GM23338 (cell line): Measurements from ENCODE around the gene SYNRG. TPM values are rescaled to one million over a fixed set of nuclear protein-coding genes. Genes with fewer than 3 reads are reported as not detected.

Source experiments
- ATAC-seq: fragments of 200-7000 bp; cut with Tn5 transposase; 3 replicates; pipeline ENCODE4 v1.9.1; 2020
- DNase-seq: peaks from one replicate; pipeline ENCODE4 v3.0.0-alpha.2; 2015; ENCODE audit warnings: low spot score
- H2AFZ ChIP-seq: fragments of 200-600 bp; sonication (generic); 2 replicates; pipeline ENCODE4 v1.8.0; 2016; ENCODE audit warnings: antibody characterized with exemption, mild to moderate bottlenecking, moderate library complexity
- H3F3A ChIP-seq: fragments of 200-600 bp; sonication (generic); replicated peaks from 2 replicates; pipeline ENCODE4 v1.8.0; 2017; ENCODE audit warnings: antibody characterized with exemption, mixed run types, low read depth
- H3K27ac ChIP-seq: fragments of 200-600 bp; sonication (generic); 2 replicates; pipeline ENCODE4 v1.6.1; 2016; ENCODE audit warnings: low read depth
- H3K27me3 ChIP-seq: fragments of 200-600 bp; sonication (generic); 2 replicates; pipeline ENCODE4 v1.8.0; 2016; ENCODE audit warnings: mild to moderate bottlenecking, mixed run types, moderate library complexity; ENCODE audit not compliant: insufficient read depth
- H3K36me3 ChIP-seq: fragments of 200-600 bp; sonication (generic); 2 replicates; pipeline ENCODE4 v1.8.0; 2016; ENCODE audit warnings: mild to moderate bottlenecking; ENCODE audit not compliant: insufficient read depth
- H3K4me1 ChIP-seq: fragments of 200-600 bp; sonication (generic); 2 replicates; pipeline ENCODE4 v1.8.0; 2016; ENCODE audit warnings: mild to moderate bottlenecking, moderate library complexity; ENCODE audit not compliant: insufficient read depth
- H3K4me2 ChIP-seq: fragments of 200-600 bp; sonication (generic); 2 replicates; pipeline ENCODE4 v1.7.1; 2017; ENCODE audit warnings: mixed run types
- H3K4me3 ChIP-seq: fragments of 200-600 bp; sonication (generic); 2 replicates; pipeline ENCODE4 v1.6.1; 2016; ENCODE audit warnings: mixed run types
- H3K79me2 ChIP-seq: fragments of 200-600 bp; sonication (generic); replicated peaks from 2 replicates; pipeline ENCODE4 v1.8.0; 2017; ENCODE audit warnings: mild to moderate bottlenecking; ENCODE audit not compliant: insufficient read depth
- H3K9me2 ChIP-seq: fragments of 200-600 bp; sonication (generic); 2 replicates; pipeline ENCODE4 v1.8.0; 2017; ENCODE audit not compliant: insufficient read depth
- H4K20me1 ChIP-seq: fragments of 200-600 bp; sonication (generic); replicated peaks from 2 replicates; pipeline ENCODE4 v1.8.0; 2017; ENCODE audit warnings: mild to moderate bottlenecking; ENCODE audit not compliant: insufficient read depth
- H3K27ac Mint-ChIP-seq: 2 replicates; pipeline ENCODE4 v1.8.0; 2020; ENCODE audit warnings: inconsistent platforms, mild to moderate bottlenecking, moderate library complexity, mixed read lengths
- H3K27me3 Mint-ChIP-seq: 3 replicates; pipeline ENCODE4 v1.8.0; 2022; ENCODE audit warnings: low read depth, mild to moderate bottlenecking, moderate library complexity, mixed read lengths, inconsistent platforms; ENCODE audit not compliant: insufficient read depth, poor library complexity
- H3K36me3 Mint-ChIP-seq: 3 replicates; pipeline ENCODE4 v1.8.0; 2021; ENCODE audit warnings: low read depth, mild to moderate bottlenecking, inconsistent platforms, moderate library complexity, mixed read lengths
- H3K4me1 Mint-ChIP-seq: 3 replicates; pipeline ENCODE4 v1.8.0; 2020; ENCODE audit warnings: mild to moderate bottlenecking, inconsistent platforms, mixed read lengths
- H3K4me3 Mint-ChIP-seq: 3 replicates; pipeline ENCODE4 v1.8.0; 2021; ENCODE audit warnings: moderate library complexity, mild to moderate bottlenecking, inconsistent platforms, mixed read lengths
- H3K9me3 Mint-ChIP-seq: 3 replicates; pipeline ENCODE4 v1.8.0; 2020; ENCODE audit warnings: moderate library complexity, mild to moderate bottlenecking, inconsistent platforms, mixed read lengths
- CREB1 ChIP-seq: fragments of 250-450 bp; sonication (Bioruptor Pico); IDR thresholded peaks from 2 replicates; pipeline ENCODE4 v1.5.0; 2020; ENCODE audit warnings: low read depth, mild to moderate bottlenecking, moderate library complexity
- EZH2 ChIP-seq: fragments of 200-600 bp; sonication (generic); IDR thresholded peaks from one replicate; pipeline ENCODE4 v1.8.0; 2017; ENCODE audit warnings: antibody characterized with exemption, mild to moderate bottlenecking, low read depth; ENCODE audit not compliant: unreplicated experiment
- EZH2phosphoT487 ChIP-seq: fragments of 200-600 bp; sonication (generic); IDR thresholded peaks from one replicate; pipeline ENCODE4 v1.8.1; 2018; ENCODE audit warnings: antibody characterized with exemption; ENCODE audit not compliant: unreplicated experiment
- JUNB ChIP-seq: IDR thresholded peaks from one replicate; pipeline ENCODE4 v1.6.1; 2016; ENCODE audit warnings: antibody characterized with exemption; ENCODE audit not compliant: unreplicated experiment
- NANOG ChIP-seq: IDR thresholded peaks from 2 replicates; pipeline ENCODE4 v1.6.1; 2016; ENCODE audit warnings: antibody characterized with exemption, borderline replicate concordance
- POLR2AphosphoS5 ChIP-seq: IDR thresholded peaks from 2 replicates; pipeline ENCODE4 v1.6.1; 2016; ENCODE audit warnings: antibody characterized with exemption, low read depth
- STAT1 ChIP-seq: IDR thresholded peaks from one replicate; pipeline ENCODE4 v1.6.1; 2016; ENCODE audit warnings: antibody characterized with exemption; ENCODE audit not compliant: unreplicated experiment
- ZNF114 ChIP-seq: fragments of 250-450 bp; sonication (Bioruptor Pico); IDR thresholded peaks from 2 replicates; pipeline ENCODE4 v1.5.0; 2020; ENCODE audit warnings: mild to moderate bottlenecking, moderate library complexity
- ZNF331 ChIP-seq: fragments of 250-450 bp; sonication (Bioruptor Pico); IDR thresholded peaks from 2 replicates; pipeline ENCODE4 v1.5.0; 2020; ENCODE audit warnings: low read depth, mild to moderate bottlenecking, moderate library complexity
- polyA plus RNA-seq: library from polyadenylated mRNA; unstranded; fragments of >200 nt; fragmentation: Nextera tagmentation; extraction: Ambion mirVana; gene quantifications from 2 replicates; pipeline ENCODE4 v1.2.1, GENCODE V29; 2016
- total RNA-seq: library from RNA; depleted of rRNA; stranded (reverse); fragments of >200 nt; shearing (Covaris generic); gene quantifications from 2 replicates; pipeline ENCODE4 v1.2.3, GENCODE V29; 2014
- TF ChIP-seq, protein P1 (sequence below), 2 experiments: fragments of 200-600 bp in 1 of 2; sonication (generic) in 1 of 2; conservative IDR thresholded peaks; 2 replicates each; pipeline versions ENCODE4 v1.5.1 to v1.6.1; 2016 to 2017; ENCODE audit warnings: antibody characterized with exemption in 2 of 2, low read depth in 2 of 2, mild to moderate bottlenecking in 2 of 2, moderate library complexity in 1 of 2
- TF ChIP-seq, protein P2 (sequence below): fragments of 250-450 bp; sonication (Bioruptor Pico); IDR thresholded peaks from 2 replicates; pipeline ENCODE4 v1.5.0; 2020; ENCODE audit warnings: mild to moderate bottlenecking, moderate library complexity
- TF ChIP-seq, protein P3 (sequence below): IDR thresholded peaks from 2 replicates; pipeline ENCODE4 v1.6.1; 2016; ENCODE audit warnings: antibody characterized with exemption
- TF ChIP-seq, protein P4 (sequence below): IDR thresholded peaks from one replicate; pipeline ENCODE4 v1.6.1; 2018; ENCODE audit warnings: antibody characterized with exemption; ENCODE audit not compliant: unreplicated experiment

SYNRG gene
- total and polyA plus RNA-seq, 2 experiments from 2014 or later, result 18.6 to 22.6 TPM

DNA sequence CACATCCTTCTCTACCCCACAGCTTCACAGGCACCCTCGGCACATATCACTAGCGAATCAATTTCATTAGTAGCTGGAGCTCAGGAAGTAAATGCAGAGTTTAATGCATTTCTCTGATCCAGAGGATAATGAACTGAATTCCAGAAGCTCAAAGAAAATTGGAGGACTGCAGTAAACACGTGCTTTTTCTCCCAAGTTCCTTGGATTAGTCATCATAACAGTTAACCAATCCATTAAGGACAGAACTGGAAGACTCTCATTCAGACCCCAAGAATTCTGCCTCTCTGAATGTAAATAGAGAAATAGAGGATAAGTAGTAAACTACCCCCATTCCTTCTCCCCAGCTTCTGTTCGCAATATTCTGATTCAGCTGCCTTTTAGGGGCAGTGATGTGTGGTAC, 78.8 kb downstream of the SYNRG start:
- H3K4me1 ChIP-seq, result no peaks in the 10 kb centered on the region
- H3K4me3 ChIP-seq, result no peak overlapping the region
- no peak overlapping the region for H3K4me2 ChIP-seq
- H3K4me1 Mint-ChIP-seq, result no peaks in the 10 kb centered on the region
- H3K27ac ChIP-seq, result no peak overlapping the region
- ATAC-seq (no peak), DNase-seq (no peak)
- H2AFZ ChIP-seq, result no peak overlapping the region
- peaks cover 5% of the 10 kb centered on the region; the same call in 1 of the 2 replicates for H3K36me3 ChIP-seq
- no peak overlapping the region for H3K4me3 Mint-ChIP-seq
- H3K9me2 ChIP-seq, result no peaks in the 10 kb centered on the region
- no peaks in the 10 kb centered on the region for H3K27me3 ChIP-seq
- no peaks in the 10 kb centered on the region for H4K20me1 ChIP-seq
- no peaks in the 10 kb centered on the region; the same call in 1 of the 2 replicates for H3F3A ChIP-seq
- no peak for TF ChIP-seq EZH2phosphoT487
- no peak for TF ChIP-seq ZNF331 (CRISPR knock-in tag)
- TF ChIP-seq, protein P1, sequence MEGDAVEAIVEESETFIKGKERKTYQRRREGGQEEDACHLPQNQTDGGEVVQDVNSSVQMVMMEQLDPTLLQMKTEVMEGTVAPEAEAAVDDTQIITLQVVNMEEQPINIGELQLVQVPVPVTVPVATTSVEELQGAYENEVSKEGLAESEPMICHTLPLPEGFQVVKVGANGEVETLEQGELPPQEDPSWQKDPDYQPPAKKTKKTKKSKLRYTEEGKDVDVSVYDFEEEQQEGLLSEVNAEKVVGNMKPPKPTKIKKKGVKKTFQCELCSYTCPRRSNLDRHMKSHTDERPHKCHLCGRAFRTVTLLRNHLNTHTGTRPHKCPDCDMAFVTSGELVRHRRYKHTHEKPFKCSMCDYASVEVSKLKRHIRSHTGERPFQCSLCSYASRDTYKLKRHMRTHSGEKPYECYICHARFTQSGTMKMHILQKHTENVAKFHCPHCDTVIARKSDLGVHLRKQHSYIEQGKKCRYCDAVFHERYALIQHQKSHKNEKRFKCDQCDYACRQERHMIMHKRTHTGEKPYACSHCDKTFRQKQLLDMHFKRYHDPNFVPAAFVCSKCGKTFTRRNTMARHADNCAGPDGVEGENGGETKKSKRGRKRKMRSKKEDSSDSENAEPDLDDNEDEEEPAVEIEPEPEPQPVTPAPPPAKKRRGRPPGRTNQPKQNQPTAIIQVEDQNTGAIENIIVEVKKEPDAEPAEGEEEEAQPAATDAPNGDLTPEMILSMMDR (conservative IDR thresholded peaks at IDR 0.05; ENCODE audit: low read depth in 2 of 2), result no peak
- TF ChIP-seq NANOG, result no peak
- TF ChIP-seq, protein P2, sequence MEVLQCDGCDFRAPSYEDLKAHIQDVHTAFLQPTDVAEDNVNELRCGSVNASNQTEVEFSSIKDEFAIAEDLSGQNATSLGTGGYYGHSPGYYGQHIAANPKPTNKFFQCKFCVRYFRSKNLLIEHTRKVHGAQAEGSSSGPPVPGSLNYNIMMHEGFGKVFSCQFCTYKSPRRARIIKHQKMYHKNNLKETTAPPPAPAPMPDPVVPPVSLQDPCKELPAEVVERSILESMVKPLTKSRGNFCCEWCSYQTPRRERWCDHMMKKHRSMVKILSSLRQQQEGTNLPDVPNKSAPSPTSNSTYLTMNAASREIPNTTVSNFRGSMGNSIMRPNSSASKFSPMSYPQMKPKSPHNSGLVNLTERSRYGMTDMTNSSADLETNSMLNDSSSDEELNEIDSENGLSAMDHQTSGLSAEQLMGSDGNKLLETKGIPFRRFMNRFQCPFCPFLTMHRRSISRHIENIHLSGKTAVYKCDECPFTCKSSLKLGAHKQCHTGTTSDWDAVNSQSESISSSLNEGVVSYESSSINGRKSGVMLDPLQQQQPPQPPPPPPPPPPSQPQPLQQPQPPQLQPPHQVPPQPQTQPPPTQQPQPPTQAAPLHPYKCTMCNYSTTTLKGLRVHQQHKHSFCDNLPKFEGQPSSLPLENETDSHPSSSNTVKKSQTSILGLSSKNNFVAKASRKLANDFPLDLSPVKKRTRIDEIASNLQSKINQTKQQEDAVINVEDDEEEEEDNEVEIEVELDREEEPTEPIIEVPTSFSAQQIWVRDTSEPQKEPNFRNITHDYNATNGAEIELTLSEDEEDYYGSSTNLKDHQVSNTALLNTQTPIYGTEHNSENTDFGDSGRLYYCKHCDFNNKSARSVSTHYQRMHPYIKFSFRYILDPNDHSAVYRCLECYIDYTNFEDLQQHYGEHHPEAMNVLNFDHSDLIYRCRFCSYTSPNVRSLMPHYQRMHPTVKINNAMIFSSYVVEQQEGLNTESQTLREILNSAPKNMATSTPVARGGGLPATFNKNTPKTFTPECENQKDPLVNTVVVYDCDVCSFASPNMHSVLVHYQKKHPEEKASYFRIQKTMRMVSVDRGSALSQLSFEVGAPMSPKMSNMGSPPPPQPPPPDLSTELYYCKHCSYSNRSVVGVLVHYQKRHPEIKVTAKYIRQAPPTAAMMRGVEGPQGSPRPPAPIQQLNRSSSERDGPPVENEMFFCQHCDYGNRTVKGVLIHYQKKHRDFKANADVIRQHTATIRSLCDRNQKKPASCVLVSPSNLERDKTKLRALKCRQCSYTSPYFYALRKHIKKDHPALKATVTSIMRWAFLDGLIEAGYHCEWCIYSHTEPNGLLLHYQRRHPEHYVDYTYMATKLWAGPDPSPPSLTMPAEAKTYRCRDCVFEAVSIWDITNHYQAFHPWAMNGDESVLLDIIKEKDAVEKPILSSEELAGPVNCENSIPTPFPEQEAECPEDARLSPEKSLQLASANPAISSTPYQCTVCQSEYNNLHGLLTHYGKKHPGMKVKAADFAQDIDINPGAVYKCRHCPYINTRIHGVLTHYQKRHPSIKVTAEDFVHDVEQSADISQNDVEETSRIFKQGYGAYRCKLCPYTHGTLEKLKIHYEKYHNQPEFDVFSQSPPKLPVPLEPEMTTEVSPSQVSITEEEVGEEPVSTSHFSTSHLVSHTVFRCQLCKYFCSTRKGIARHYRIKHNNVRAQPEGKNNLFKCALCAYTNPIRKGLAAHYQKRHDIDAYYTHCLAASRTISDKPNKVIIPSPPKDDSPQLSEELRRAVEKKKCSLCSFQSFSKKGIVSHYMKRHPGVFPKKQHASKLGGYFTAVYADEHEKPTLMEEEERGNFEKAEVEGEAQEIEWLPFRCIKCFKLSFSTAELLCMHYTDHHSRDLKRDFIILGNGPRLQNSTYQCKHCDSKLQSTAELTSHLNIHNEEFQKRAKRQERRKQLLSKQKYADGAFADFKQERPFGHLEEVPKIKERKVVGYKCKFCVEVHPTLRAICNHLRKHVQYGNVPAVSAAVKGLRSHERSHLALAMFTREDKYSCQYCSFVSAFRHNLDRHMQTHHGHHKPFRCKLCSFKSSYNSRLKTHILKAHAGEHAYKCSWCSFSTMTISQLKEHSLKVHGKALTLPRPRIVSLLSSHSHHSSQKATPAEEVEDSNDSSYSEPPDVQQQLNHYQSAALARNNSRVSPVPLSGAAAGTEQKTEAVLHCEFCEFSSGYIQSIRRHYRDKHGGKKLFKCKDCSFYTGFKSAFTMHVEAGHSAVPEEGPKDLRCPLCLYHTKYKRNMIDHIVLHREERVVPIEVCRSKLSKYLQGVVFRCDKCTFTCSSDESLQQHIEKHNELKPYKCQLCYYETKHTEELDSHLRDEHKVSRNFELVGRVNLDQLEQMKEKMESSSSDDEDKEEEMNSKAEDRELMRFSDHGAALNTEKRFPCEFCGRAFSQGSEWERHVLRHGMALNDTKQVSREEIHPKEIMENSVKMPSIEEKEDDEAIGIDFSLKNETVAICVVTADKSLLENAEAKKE (CRISPR knock-in tag), result no peak
- TF ChIP-seq, protein P3, sequence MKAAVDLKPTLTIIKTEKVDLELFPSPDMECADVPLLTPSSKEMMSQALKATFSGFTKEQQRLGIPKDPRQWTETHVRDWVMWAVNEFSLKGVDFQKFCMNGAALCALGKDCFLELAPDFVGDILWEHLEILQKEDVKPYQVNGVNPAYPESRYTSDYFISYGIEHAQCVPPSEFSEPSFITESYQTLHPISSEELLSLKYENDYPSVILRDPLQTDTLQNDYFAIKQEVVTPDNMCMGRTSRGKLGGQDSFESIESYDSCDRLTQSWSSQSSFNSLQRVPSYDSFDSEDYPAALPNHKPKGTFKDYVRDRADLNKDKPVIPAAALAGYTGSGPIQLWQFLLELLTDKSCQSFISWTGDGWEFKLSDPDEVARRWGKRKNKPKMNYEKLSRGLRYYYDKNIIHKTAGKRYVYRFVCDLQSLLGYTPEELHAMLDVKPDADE, result no peak
- no peak for TF ChIP-seq EZH2
- TF ChIP-seq, protein P4, sequence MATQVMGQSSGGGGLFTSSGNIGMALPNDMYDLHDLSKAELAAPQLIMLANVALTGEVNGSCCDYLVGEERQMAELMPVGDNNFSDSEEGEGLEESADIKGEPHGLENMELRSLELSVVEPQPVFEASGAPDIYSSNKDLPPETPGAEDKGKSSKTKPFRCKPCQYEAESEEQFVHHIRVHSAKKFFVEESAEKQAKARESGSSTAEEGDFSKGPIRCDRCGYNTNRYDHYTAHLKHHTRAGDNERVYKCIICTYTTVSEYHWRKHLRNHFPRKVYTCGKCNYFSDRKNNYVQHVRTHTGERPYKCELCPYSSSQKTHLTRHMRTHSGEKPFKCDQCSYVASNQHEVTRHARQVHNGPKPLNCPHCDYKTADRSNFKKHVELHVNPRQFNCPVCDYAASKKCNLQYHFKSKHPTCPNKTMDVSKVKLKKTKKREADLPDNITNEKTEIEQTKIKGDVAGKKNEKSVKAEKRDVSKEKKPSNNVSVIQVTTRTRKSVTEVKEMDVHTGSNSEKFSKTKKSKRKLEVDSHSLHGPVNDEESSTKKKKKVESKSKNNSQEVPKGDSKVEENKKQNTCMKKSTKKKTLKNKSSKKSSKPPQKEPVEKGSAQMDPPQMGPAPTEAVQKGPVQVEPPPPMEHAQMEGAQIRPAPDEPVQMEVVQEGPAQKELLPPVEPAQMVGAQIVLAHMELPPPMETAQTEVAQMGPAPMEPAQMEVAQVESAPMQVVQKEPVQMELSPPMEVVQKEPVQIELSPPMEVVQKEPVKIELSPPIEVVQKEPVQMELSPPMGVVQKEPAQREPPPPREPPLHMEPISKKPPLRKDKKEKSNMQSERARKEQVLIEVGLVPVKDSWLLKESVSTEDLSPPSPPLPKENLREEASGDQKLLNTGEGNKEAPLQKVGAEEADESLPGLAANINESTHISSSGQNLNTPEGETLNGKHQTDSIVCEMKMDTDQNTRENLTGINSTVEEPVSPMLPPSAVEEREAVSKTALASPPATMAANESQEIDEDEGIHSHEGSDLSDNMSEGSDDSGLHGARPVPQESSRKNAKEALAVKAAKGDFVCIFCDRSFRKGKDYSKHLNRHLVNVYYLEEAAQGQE, result no peak
- no peak for TF ChIP-seq JUNB
- TF ChIP-seq STAT1, result no peak
- no peak for TF ChIP-seq POLR2AphosphoS5
- TF ChIP-seq CREB1 (CRISPR knock-in tag), result no peak
- no peak for TF ChIP-seq ZNF114
- no peaks in the 10 kb centered on the region for H3K79me2 ChIP-seq
- no peak overlapping the region for H3K27ac Mint-ChIP-seq
- no peaks in the 10 kb centered on the region for H3K9me3 Mint-ChIP-seq
- H3K27me3 Mint-ChIP-seq, result no peaks in the 10 kb centered on the region
- H3K36me3 Mint-ChIP-seq, result peaks cover 8% of the 10 kb centered on the region
